LoVo (cell line): Measurements from ENCODE around the gene PMPCB.
A peak's percentile ranks its signal among the peaks of the same experiment; 100 is the strongest.
"Not testable (repeated sequence)": the region's sequence is repeated elsewhere in the genome, so short reads cannot be mapped to it uniquely, and the experiment has no call there.

Source experiments
- DNase-seq: peaks from one replicate; pipeline ENCODE4 v3.0.0-alpha.2; 2016; ENCODE audit warnings: low spot score

PMPCB gene, protein sequence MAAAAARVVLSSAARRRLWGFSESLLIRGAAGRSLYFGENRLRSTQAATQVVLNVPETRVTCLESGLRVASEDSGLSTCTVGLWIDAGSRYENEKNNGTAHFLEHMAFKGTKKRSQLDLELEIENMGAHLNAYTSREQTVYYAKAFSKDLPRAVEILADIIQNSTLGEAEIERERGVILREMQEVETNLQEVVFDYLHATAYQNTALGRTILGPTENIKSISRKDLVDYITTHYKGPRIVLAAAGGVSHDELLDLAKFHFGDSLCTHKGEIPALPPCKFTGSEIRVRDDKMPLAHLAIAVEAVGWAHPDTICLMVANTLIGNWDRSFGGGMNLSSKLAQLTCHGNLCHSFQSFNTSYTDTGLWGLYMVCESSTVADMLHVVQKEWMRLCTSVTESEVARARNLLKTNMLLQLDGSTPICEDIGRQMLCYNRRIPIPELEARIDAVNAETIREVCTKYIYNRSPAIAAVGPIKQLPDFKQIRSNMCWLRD

DNA sequence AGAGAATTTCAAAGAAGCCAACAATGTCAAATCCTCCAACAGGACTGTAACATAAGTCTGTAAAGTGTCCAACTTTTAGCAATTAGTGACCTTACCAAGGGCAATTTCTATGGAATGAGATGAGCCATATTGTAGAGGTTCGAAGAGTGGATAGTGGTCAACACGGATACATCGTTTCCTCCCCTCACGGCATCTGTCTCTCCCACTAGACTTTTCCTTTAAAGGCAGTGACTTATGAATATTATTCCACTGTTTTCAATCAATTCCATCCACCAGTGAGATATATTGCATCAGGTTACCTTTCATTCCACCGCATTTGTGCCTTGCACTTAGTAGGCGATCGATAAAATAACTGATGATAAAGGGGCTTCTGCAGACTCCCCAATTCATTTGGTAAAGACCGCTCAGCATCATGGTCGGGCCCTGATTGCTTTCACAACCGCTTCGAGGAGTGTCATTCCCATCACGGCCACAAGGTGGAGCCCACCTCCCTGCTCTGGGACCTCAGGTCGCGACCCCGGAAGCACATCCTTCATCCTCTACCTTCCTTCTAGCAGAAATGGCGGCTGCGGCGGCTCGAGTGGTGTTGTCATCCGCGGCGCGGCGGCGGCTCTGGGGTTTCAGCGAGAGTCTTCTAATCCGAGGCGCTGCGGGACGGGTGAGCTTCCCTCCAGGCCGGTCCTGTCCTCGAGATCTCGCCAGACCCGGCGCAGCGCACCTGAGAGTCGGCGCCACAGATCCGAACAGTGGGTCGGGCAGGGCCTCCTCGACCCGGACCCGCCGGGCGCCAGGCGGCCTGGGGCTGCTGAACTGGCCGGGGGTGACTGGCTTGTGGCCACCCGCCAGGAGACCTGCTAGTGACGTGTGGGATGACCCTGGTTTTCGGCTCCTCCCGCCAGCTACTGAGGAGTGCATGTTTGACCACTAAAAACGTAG is at the start of gene PMPCB:
Gene PMPCB (plus strand): TSS at position 535 of the 936 bp plus-strand sequence. CDS start 25 bp downstream, at position 560.
- peak; percentile 96 for DNase-seq

DNA sequence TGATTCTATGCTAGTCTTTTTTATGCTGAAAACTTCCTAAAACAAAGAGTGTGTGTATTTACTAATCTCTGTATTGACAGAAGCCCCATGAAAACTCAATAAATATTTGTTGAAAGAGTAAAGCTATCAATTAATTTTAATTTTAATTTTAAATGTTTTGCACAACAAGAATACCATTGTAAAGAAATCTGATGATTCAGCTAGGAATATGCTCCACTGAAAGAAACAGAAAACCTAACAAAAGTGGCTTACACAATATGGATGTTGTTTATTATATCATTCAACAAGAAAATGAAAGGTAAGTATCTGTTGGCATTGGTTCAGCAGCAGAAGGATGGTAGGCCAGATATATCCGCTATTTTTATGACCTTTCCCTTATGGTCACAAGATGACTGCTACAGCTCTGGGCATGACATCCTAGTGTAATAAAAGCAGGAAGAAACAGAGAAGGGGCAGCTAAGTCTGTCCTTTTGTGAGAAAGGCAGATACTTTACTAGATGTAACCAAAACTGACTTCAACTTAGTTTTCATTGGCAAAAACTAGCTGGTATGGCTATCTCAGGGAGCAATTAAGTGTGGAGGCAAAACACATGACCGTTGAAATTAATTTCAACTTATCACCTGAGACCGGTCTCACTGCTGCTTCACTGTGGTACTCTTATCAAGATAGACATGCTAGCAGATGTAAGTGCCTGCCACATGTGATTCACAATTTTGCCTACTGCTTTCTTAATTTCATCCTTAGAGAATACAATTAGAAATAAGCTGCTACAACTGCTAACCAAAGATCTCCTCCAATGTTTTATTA is 43.3 kb upstream of the PMPCB start:
- not testable (repeated sequence) for DNase-seq

DNA sequence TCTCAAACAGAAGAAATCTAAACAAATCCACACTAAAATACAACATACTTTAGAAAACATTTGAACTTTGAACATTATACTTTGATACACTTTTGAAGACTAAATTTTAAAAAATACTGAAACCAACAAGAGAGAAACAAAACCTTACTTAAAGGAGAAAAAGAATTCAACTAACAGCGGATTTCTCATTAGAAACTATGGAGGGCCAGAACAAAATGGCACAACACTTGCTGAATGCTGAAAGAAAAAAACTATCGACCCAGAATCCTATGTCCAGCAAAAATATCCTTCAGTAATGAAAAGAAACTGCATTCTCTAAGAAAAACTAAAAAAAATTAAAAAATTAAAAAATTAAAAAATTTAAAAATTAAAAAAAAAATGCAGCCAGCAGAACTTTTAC is 33.2 kb upstream of the PMPCB start:
- DNase-seq = not testable (repeated sequence)

DNA sequence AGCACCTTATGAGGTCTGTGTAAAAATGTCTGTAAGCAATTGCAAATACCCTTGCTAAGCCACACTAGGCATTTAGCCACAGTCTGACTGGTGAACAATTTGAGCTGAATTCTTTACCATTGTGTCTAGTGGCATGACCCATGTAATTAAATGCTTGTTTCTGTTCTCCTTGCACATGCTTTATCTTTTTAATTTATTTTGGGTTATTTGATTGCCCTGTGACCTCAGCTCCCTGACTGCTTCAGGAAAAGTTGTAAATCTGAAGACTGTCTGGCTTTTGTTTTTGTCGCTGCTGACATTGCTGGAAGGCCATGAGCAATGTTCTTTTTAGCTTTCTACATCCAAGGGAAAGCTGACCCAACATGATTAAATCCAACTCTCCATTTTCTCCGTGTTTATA is 31.0 kb upstream of the PMPCB start:
- not testable (repeated sequence) for DNase-seq

DNA sequence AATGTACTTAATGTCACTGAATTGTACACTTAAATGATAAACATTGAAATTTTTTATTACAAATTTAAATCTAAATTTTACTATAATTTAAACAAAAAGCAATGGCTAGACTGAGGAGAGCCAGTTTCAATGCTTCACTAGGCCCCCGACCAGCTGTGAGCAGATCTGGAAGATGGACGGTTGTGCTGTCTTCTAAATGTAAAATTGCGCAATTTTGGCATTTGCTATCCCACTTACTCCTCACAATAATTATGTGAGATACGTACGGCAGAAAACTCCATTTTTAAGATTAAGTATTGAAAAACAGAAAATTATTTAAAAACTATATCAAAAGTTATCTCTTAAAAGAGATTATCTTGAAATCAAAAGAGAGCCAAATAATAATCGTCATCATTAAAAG is 23.9 kb upstream of the PMPCB start:
- DNase-seq = not testable (repeated sequence)

DNA sequence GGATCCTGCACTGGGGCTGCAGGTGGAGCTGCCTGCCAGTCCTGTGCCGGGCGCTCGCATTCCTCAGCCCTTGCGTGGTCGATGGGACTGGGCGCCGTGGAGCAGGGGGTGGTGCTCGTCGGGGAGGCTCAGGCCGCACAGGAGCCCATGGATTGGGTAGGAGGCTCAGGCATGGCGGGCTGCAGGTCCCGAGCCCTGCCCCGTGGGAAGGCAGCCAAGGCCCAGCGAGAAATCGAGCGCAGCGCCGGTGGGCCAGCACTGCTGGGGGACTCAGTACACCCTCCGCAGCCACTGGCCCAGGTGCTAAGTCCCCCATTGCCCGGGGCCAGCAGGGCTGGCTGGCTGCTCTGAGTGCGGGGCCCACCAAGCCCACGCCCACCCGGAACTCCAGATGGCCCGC is 22.4 kb upstream of the PMPCB start:
- not testable (repeated sequence) for DNase-seq

DNA sequence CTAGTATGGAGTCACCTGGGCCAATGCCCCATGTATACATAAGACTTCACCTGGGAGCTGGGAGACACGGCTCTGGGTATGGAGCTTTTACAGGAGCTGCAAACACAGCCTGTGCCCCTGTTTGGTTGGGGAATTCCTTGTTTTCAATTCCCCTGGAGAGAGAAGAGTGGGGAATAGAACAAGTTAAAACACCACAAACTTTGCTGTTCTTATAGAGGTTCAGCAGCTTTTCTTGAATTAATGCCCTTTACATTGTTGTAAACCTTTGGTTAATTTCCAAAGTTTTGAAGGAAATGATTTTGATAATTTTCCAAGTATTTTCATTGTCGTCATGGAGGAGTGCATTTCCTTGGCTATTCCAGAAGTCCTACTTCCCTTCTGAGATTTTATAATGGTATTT is 19.0 kb upstream of the PMPCB start:
- DNase-seq = not testable (repeated sequence)

DNA sequence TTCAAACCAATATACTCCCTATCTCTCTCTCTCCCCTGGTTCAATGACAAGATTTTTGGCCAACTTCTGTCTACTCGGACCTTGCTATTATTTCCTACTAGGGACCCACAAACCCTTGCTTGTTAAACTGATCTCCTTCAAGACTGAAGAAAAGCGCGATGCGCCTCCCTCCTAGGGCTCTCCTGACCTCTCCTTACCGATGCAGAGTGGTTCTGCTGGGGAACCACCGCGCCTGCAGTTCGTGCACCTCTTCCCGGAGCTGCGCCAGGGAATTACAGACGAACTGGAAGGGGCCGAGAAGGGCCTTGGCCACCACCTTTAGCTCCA is 17.6 kb upstream of the PMPCB start:
- peak; percentile 31 for DNase-seq

DNA sequence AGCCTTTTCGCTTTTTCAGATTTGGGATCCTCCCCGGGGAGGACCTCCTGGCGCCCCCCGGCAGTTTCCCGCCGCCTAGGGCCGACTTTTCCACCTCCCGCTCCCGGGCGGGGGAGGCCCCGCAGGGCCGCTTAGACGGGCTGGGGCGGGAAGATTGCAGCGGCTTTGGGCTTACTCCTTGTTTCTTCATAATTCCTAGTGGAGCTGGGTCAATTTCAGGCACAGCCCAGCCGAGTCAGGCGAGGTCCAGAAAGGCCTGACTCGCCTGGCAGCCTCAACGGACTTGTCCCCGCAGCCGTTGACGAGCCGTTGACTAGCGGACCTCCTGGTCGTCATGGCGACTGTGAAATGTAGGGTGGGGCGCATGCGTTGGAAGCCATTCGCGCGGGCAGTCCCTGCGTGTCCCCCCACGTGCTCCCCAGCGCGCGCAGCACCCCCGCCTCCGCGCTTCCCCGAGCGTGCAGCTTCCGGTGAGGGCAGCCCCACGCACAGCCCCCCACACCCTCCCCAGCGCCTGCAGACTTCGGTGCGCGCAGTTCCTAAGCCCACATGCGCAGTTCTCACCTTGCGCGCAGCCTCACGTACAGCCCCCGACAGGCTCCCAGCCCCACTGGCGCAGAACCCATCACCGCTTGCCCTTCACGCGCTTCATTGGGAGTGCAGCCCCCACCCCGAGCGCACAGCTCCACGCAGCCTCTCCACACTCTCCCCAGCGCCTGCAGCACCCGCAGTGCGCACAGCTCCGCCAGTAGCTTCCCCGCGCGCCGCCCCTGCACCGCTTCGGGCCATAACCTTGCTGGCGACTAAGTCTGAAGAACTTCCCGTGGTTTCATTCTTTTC is 17.1 kb upstream of the PMPCB start:
- peak; percentile 72 for DNase-seq

DNA sequence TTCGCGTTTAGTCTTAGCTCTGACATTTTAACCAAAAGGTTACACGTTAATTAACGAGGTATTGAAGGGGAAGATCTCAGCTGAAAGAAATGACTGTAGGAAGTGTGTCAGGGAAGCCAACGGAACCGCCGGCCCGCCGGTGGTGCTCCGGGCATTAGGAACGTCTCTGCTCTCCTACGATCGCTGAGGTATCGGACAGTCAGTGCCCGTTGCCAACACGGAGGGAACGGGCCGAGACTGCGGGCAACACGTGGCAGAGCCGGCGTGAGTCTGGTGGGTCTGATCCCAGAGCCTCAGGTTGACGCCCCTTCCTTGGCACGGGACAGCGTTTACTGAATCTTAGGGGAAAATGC is 16.5 kb upstream of the PMPCB start:
- not testable (repeated sequence) for DNase-seq

DNA sequence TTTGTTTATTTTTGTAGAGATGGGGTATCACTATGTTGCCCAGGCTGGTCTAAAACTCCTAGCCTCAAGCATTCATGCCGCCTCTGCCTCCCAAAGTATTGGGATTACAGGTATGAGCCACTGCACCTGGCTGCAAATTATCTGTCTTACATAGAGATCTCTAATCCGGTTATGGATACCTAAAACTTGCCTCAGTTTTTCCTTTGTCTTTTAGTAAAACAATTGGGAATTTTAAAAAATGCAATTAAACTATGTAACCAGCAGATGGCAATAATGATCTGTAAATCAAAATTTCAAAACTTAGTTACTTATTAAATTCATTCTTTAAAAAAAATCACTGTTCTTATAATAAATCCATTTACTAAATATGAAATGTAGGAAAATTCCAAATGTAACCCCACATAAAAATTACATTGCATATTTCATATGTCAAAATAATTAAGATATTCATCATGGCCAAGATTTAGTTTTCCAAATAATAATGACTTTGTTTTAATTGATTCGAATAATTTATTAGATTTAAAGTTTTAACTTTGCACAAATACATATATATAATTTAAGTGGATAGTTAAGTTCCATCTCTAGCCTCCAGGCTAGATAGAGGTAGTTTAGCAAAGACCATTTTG is 14.3 kb upstream of the PMPCB start:
- DNase-seq = not testable (repeated sequence)

DNA sequence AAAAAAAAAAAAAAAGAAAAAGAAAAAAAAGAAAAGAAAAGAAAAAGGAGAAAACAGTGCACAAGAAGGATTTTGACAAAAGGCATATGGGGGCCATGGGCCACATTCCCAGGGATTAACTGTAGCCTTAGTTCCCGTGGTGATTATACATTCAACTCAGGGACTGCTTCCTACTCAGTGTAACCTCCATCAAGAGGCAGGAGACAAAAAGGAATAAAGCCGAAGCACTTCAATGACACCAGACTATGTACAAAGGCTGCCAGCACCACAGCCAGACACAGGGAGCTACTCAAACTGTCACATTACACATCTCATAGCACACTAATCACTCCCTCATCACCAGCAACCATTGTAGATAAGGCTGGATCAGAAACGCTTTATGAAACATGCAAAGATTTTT is 5.1 kb upstream of the PMPCB start:
- no peak for DNase-seq

DNA sequence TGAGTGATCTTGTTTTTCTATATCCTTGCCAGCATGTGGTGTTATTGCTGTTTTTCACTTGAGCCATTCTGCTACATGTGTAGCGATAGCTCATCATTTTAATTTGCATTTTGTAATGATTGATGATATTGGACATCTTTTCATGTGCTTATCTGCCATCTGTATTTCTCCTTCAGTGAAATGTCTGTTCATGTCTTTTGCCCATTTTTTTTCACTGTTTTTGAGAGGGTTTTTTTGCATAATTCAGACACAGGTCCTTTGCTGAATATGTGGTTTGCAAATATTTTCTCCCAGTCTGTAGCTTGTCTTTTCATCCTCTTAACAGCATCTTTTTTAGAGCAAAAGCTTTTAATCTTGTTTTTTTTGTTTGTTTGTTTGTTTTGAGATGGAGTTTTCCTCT is 3.7 kb upstream of the PMPCB start:
- DNase-seq = no peak

DNA sequence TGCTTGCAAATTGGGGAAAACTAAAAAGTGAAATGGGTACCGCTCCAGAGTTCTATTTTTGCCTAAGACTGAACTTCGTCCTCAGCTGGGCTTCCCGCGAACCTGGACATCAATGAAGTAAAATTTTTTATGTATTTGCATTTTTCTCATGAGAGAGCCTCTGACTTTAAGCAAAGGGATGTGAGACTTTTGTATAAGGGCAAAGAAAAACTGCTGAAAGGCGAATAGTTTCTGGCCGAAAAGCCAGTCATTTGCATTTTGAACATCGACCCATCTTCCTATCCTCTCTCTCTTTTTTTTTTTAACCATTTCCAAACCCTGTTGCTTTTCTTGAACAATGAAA is 573 bp downstream of the PMPCB start:
- no peak for DNase-seq

DNA sequence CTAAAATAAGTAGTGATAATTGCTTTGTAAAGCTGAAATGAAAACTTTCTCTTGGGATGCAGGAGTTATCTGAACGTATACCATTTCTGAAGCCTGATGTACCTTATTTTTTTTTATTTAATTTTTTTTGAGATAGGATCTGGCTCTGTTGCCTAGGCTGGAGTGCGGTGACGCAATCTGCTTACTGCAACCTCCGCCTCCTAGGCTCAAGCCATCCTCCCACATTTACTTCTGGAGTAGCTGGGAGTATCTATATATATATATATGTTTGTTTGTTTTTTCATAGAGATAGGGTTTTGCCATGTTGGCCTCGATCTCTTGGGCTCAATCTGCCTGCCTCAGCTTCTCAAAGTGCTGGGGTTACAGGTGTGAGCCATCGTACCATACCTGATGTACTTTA is 2.4 kb downstream of the PMPCB start:
- DNase-seq = no peak

DNA sequence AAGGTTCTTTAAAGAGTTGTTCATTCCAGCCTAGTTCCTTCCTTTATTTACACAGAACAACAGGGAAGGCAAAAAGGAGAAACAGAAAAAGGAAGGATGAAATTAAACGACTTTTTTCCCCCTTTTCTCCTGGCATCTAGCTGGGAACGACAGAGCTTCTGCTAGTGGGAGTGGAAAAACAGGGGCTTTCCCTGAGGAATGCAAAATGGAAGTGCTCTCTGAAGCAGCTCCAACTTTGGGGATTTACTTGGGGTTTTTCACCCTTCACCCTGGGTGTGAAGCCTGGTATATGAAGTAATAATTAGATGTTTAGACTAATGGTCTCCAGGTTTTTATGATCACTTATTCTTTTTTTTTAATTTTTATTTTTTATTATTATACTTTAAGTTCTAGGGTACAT is 4.2 kb downstream of the PMPCB start:
- DNase-seq = no peak

DNA sequence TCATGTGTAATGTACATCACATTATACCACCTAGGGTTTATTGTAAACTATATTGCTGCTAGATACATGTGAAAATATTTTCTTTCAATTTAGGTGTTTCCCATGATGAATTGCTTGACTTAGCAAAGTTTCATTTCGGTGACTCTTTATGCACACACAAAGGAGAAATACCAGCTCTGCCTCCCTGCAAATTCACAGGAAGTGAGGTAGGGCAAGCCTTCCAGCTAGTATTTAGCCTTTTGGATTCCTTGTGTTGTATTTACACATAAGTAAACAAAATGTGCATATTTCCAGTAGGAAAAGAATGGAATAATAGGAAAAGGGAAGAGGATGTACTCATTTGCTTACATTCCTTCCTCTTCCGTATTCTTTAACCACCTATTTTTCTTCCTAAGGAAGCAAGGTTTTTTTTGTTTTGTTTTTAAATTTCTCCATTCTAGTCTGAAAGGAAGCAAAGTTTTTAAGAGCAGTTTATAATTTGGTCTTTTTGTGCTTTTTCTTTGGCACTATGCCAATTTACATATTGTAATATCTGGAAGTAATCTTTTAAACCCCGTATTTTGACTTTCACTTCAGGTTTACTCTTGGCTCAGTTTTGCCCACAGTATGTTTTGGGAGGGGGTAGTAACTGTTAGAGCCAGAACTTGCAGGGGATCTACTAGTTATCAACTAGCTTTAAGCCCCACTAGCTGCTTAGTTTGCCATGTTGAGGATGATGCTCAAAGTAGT is 10.4 kb downstream of the PMPCB start:
- no peak for DNase-seq

DNA sequence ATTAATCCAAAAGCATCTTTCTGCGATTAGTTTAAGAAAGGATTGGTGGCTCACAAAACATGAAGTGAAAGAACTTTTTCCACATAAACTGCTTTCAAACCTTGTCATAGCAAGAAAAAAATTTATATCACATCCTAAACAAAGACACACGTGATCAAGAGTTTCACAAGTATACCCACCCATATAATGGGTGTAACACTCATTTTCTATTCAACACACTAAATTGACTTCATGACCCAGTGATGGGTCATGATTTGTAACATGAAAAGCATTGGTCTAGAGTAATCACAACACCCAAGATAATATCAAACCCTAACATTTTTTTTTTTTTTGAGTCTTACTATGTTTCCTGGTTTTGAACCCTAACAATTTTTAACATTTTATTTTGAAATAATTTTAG is 17.6 kb downstream of the PMPCB start:
- DNase-seq = no peak

DNA sequence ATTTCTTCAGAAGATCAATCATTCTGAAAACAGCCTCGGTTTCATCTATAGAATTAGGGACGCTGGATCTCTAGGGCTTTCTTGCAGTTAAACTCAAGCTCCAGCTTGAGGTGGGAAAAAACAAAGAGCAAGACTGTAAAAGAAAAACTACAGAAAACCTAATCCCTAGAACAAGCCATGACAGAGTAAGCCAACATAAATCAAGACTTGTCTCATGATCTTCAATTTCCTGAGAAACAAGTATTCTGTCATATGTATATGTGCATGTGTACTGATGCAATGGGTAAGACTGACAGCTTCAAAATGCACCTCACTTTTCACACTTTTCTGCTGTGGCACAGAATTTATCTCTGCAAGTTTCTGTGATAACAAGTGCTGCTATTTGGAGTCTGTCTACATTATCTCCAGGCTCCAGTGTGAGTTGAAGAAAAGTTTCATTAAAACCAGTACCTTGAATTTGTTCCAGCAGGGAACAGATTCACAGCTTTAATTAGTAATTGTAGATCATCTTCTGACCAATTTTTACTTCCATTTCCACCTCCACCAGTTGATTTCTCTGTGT is 19.2 kb downstream of the PMPCB start:
- no peak for DNase-seq

DNA sequence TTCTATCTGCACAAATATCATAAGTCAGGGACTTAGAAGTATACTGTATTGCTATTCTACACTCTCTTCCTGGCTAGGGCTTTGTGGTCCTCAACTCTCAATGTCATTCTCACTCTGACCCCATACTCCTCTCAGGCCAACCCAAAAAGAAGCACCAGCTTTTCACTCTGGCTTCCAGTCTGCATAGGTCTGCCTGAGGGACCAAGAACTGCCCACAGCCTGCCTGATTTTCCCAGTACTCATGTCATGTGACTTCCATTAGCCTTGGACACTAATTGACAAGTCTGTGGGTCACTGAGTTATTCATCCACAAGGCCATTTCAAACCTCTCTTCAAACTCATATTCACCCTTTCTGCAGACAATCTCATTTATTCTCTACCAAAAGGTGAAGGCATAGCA is 19.8 kb downstream of the PMPCB start:
- DNase-seq = no peak
